ENCODE data around the gene HCRT.

GRCh38 chr17:42190491-42191274 is 5.4 kb upstream of the HCRT start:
- TF ChIP-seq ZNF274 (IDR thresholded peaks at IDR 0.05; ENCODE audit: low read depth, low read length) (no peak), YY1 (IDR thresholded peaks at IDR 0.05; ENCODE audit: insufficient read depth, insufficient read length) (no peak), SUZ12 (IDR thresholded peaks at IDR 0.05; ENCODE audit: extremely low read depth, insufficient read depth, insufficient read length) (no peak)

Data from NT2/D1 (cell line).